Activated naive CD8-positive, alpha-beta T cell treated with anti-CD3 and anti-CD28 coated beads, Interleukin-2, amount 50 U/mL, for 16 hours (primary cell): ENCODE measurements around the gene RIIAD1.
"Not testable (repeated sequence)": the region's sequence is repeated elsewhere in the genome, so short reads cannot be mapped to it uniquely, and the experiment has no call there.

Experiments
- DNase-seq: peaks from one replicate; pipeline ENCODE4 v3.0.0-alpha.2; 2020; ENCODE audit warnings: low read depth, low spot score

Gene RIIAD1

GRCh38 chr1:151733995-151734394, 12.7 kb downstream of the RIIAD1 start:
- DNase-seq: not testable (repeated sequence)

GRCh38 chr1:151737026-151737425, 15.7 kb downstream of the RIIAD1 start:
- no peak for DNase-seq

GRCh38 chr1:151737479-151737878, 16.2 kb downstream of the RIIAD1 start:
- no peak for DNase-seq

GRCh38 chr1:151739590-151740355, 18.5 kb downstream of the RIIAD1 start:
- no peak for DNase-seq

- DNase-seq: no peak
Observed at GRCh38 chr1:151741516-151741915, 20.2 kb downstream of the RIIAD1 start.

GRCh38 chr1:151756291-151756690, 35.0 kb downstream of the RIIAD1 start:
- DNase-seq: no peak

GRCh38 chr1:151759241-151759640, 37.9 kb downstream of the RIIAD1 start:
- DNase-seq: no peak

GRCh38 chr1:151760597-151761385, 39.5 kb downstream of the RIIAD1 start:
- no peak for DNase-seq

GRCh38 chr1:151762941-151763921, 41.9 kb downstream of the RIIAD1 start, which contains the start of gene MRPL9:
MRPL9 (minus strand) TSS chr1:151763496; CDS start chr1:151763479, 17 bp downstream.
- peak; percentile 64 for DNase-seq

GRCh38 chr1:151763990-151764389, 42.7 kb downstream of the RIIAD1 start:
- no peak for DNase-seq

GRCh38 chr1:151768351-151769066, 47.2 kb downstream of the RIIAD1 start:
- not testable (repeated sequence) for DNase-seq

GRCh38 chr1:151769270-151769669, 47.9 kb downstream of the RIIAD1 start:
- not testable (repeated sequence) for DNase-seq

GRCh38 chr1:151773702-151774101, 52.4 kb downstream of the RIIAD1 start:
- DNase-seq: no peak

GRCh38 chr1:151774256-151774922, 53.1 kb downstream of the RIIAD1 start:
- DNase-seq: no peak

GRCh38 chr1:151775894-151776664, 54.8 kb downstream of the RIIAD1 start:
- DNase-seq: no peak

- DNase-seq: no peak
Observed at GRCh38 chr1:151776665-151777062, 55.3 kb downstream of the RIIAD1 start.

- DNase-seq: no peak
Observed at GRCh38 chr1:151777317-151777716, 56.0 kb downstream of the RIIAD1 start.
